H9 (cell line): ENCODE data around the gene SOWAHB. TPM values are rescaled to one million over a fixed set of nuclear protein-coding genes. Genes with fewer than 3 reads are reported as not detected.
A peak's percentile ranks its signal among the peaks of the same experiment; 100 is the strongest.

Experiments used
- DNase-seq: peaks from one replicate; pipeline ENCODE4 v3.0.0-alpha.2; 2017
- H2AFZ ChIP-seq: one replicate; pipeline ENCODE4 v1.6.1; 2013; ENCODE audit warnings: mild to moderate bottlenecking, low read length, control low read depth, moderate library complexity
- H2AK5ac ChIP-seq: 2 replicates; pipeline ENCODE4 v1.6.1; 2013; ENCODE audit warnings: low read length, control low read depth, mixed read lengths; ENCODE audit not compliant: insufficient read length
- H2BK120ac ChIP-seq: one replicate; pipeline ENCODE4 v1.6.1; 2013; ENCODE audit warnings: low read depth, mild to moderate bottlenecking, low read length, control low read depth, inconsistent platforms; ENCODE audit not compliant: poor library complexity, severe bottlenecking
- H2BK12ac ChIP-seq: 2 replicates; pipeline ENCODE4 v1.6.1; 2013; ENCODE audit warnings: low read length, control low read depth, mixed read lengths, low read depth; ENCODE audit not compliant: insufficient read length
- H2BK15ac ChIP-seq: 2 replicates; pipeline ENCODE4 v1.6.1; 2013; ENCODE audit warnings: low read depth, low read length, control low read depth
- H2BK20ac ChIP-seq: one replicate; pipeline ENCODE4 v1.6.1; 2013; ENCODE audit warnings: low read depth, mild to moderate bottlenecking, low read length, control low read depth, inconsistent platforms; ENCODE audit not compliant: poor library complexity, severe bottlenecking
- H2BK5ac ChIP-seq: 2 replicates; pipeline ENCODE4 v1.6.1; 2013; ENCODE audit warnings: low read length, control low read depth, mixed read lengths; ENCODE audit not compliant: insufficient read length
- H3K14ac ChIP-seq: 2 replicates; pipeline ENCODE4 v1.6.1; 2013; ENCODE audit warnings: low read length, control low read depth; ENCODE audit not compliant: insufficient read depth
- H3K18ac ChIP-seq: 2 replicates; pipeline ENCODE4 v1.6.1; 2013; ENCODE audit warnings: low read depth, mild to moderate bottlenecking, mixed read lengths, low read length, control low read depth; ENCODE audit not compliant: insufficient read length
- H3K23ac ChIP-seq: 2 replicates; pipeline ENCODE4 v1.6.1; 2013; ENCODE audit warnings: low read length, control low read depth, mixed read lengths, low read depth; ENCODE audit not compliant: insufficient read length
- H3K23me2 ChIP-seq: 2 replicates; pipeline ENCODE4 v1.6.1; 2013; ENCODE audit warnings: low read depth, mild to moderate bottlenecking, mixed read lengths, low read length, control low read depth; ENCODE audit not compliant: insufficient read length, poor library complexity, severe bottlenecking
- H3K27ac ChIP-seq: 2 replicates; pipeline ENCODE4 v1.5.1; 2013; ENCODE audit warnings: low read length, control low read depth, mixed read lengths, low read depth; ENCODE audit not compliant: insufficient read length
- H3K27me3 ChIP-seq: 2 replicates; pipeline ENCODE4 v1.6.1; 2013; ENCODE audit warnings: low read length, control low read depth, inconsistent platforms; ENCODE audit not compliant: insufficient read depth
- H3K4ac ChIP-seq: 2 replicates; pipeline ENCODE4 v1.6.1; 2013; ENCODE audit warnings: low read depth, mild to moderate bottlenecking, control low read depth, inconsistent platforms, low read length, moderate library complexity
- H3K4me1 ChIP-seq: 2 replicates; pipeline ENCODE4 v1.6.1; 2013; ENCODE audit warnings: low read length, control low read depth, inconsistent platforms; ENCODE audit not compliant: insufficient read depth
- H3K4me2 ChIP-seq: 2 replicates; pipeline ENCODE4 v1.6.1; 2013; ENCODE audit warnings: low read length, control low read depth, mixed read lengths; ENCODE audit not compliant: insufficient read length, insufficient read depth
- H3K56ac ChIP-seq: 2 replicates; pipeline ENCODE4 v1.6.1; 2013; ENCODE audit warnings: low read depth, mild to moderate bottlenecking, mixed read lengths, low read length, control low read depth; ENCODE audit not compliant: insufficient read length
- H3K79me1 ChIP-seq: 2 replicates; pipeline ENCODE4 v1.6.1; 2013; ENCODE audit warnings: low read depth, mild to moderate bottlenecking, moderate library complexity, low read length, control low read depth, inconsistent platforms; ENCODE audit not compliant: insufficient read depth, poor library complexity, severe bottlenecking
- H3K79me2 ChIP-seq: 2 replicates; pipeline ENCODE4 v1.6.1; 2013; ENCODE audit warnings: low read length, control low read depth, inconsistent platforms; ENCODE audit not compliant: insufficient read depth
- H3K9ac ChIP-seq: 2 replicates; pipeline ENCODE4 v1.6.1; 2013; ENCODE audit warnings: low read length, control low read depth, mixed read lengths; ENCODE audit not compliant: insufficient read length; ENCODE audit errors: extremely low read depth
- H3K9me3 ChIP-seq: one replicate; pipeline ENCODE4 v1.6.1; 2013; ENCODE audit warnings: low read depth, low read length, inconsistent platforms; ENCODE audit not compliant: control insufficient read depth
- H3T11ph ChIP-seq: one replicate; pipeline ENCODE4 v1.6.1; 2013; ENCODE audit warnings: mild to moderate bottlenecking, low read length, control low read depth, inconsistent platforms
- H4K20me1 ChIP-seq: one replicate; pipeline ENCODE4 v1.6.1; 2013; ENCODE audit not compliant: control insufficient read depth, insufficient read length, insufficient read depth
- H4K5ac ChIP-seq: 2 replicates; pipeline ENCODE4 v1.6.1; 2013; ENCODE audit warnings: low read depth, mild to moderate bottlenecking, mixed read lengths, low read length, control low read depth; ENCODE audit not compliant: insufficient read length
- H4K8ac ChIP-seq: replicated peaks from 2 replicates; pipeline ENCODE4 v1.6.1; 2013; ENCODE audit warnings: low read length, control low read depth, mixed read lengths, low read depth; ENCODE audit not compliant: insufficient read length
- H4K91ac ChIP-seq: 2 replicates; pipeline ENCODE4 v1.6.1; 2013; ENCODE audit warnings: low read depth, mild to moderate bottlenecking, moderate library complexity, mixed read lengths, low read length, control low read depth; ENCODE audit not compliant: insufficient read length
- H3K27ac Mint-ChIP-seq, 3 experiments: 2 replicates in 2 of 3; 3 replicates in 1 of 3; pipeline ENCODE4 v1.8.0; 2020 to 2021; ENCODE audit warnings: mixed read lengths in 3 of 3, mild to moderate bottlenecking in 1 of 3, moderate library complexity in 1 of 3
- H3K27me3 Mint-ChIP-seq: 2 replicates; pipeline ENCODE4 v1.8.0; 2021; ENCODE audit warnings: low read depth, mild to moderate bottlenecking, moderate library complexity, mixed read lengths
- H3K36me3 Mint-ChIP-seq, 3 experiments: 2 replicates in 2 of 3; 3 replicates in 1 of 3; pipeline ENCODE4 v1.8.0; 2020 to 2021; ENCODE audit warnings: low read depth in 3 of 3, mixed read lengths in 3 of 3; ENCODE audit not compliant: insufficient read depth in 1 of 3
- H3K4me1 Mint-ChIP-seq, 2 experiments: 2 replicates each; pipeline ENCODE4 v1.8.0; 2020; ENCODE audit warnings: mixed read lengths in 2 of 2
- H3K4me3 Mint-ChIP-seq, 2 experiments: 2 replicates in 1 of 2; 3 replicates in 1 of 2; pipeline ENCODE4 v1.8.0; 2020 to 2021; ENCODE audit warnings: mild to moderate bottlenecking in 2 of 2, mixed read lengths in 2 of 2, moderate library complexity in 1 of 2
- H3K9me3 Mint-ChIP-seq, 2 experiments: 2 replicates in 1 of 2; 3 replicates in 1 of 2; pipeline ENCODE4 v1.8.0; 2020; ENCODE audit warnings: mild to moderate bottlenecking in 2 of 2, mixed read lengths in 2 of 2, moderate library complexity in 1 of 2
- CTCF ChIP-seq: fragments of 200-600 bp; sonication (generic); conservative IDR thresholded peaks from 3 replicates; pipeline ENCODE4 v1.8.0; 2021; ENCODE audit warnings: antibody characterized with exemption, mild to moderate bottlenecking
- whole genome bisulfite sequencing: extraction: QIAGEN DNeasy Blood & Tissue Kit; methylation state at CpG from one replicate; pipeline ENCODE4 v1.1.7; 2013; ENCODE audit warnings: missing lambda C conversion rate, low lambda C conversion rate, mixed read lengths; ENCODE audit not compliant: insufficient read length; ENCODE audit errors: extremely low coverage; 5-methylcytosine and 5-hydroxymethylcytosine counted together
- total RNA-seq: library from RNA; stranded (reverse); gene quantifications from 2 replicates; pipeline ENCODE4 v1.2.1, GENCODE V29; 2021

SOWAHB gene
- total RNA-seq, 1 experiment from 2014 or later: 0.26 TPM

GRCh38 chr4:76896614-76897535 is 1.1 kb downstream of the SOWAHB start:
- Histone ChIP-seq H3K79me2 (no peaks in the 10 kb centered on the region), H3K4me1 (no peaks in the 10 kb centered on the region), H3K56ac (no peak overlapping the region), H2AK5ac (no peak overlapping the region), H2BK12ac (no peak overlapping the region), H3K14ac (no peak overlapping the region), H4K5ac (no peak overlapping the region), H2BK15ac (no peak overlapping the region), H3T11ph (no peak overlapping the region), H3K18ac (no peak overlapping the region), H4K20me1 (peaks cover 2% of the 10 kb centered on the region), H3K27me3 (peaks cover 27% of the 10 kb centered on the region), H3K79me1 (no peaks in the 10 kb centered on the region), H3K9ac (no peak overlapping the region), H2BK120ac (no peak overlapping the region), H2AFZ (no peak overlapping the region), H3K27ac (no peak overlapping the region), H2BK5ac (no peak overlapping the region), H3K4ac (no peak overlapping the region), H3K23me2 (peaks cover 18% of the 10 kb centered on the region), H2BK20ac (no peak overlapping the region), H3K4me2 (peak overlapping the region; percentile 70), H3K9me3 (no peaks in the 10 kb centered on the region), H4K91ac (no peak overlapping the region), H4K8ac (no peak overlapping the region), H3K23ac (no peak overlapping the region)
- Mint-ChIP-seq H3K27ac (no peak overlapping the region), H3K9me3 (peaks cover 0 to 2% of the 10 kb centered on the region in 2 experiments; a peak in 1 of 5 replicates), H3K27me3 (peaks cover 73% of the 10 kb centered on the region), H3K4me1 (peaks cover 16 to 22% of the 10 kb centered on the region in 2 experiments), H3K36me3 (no peaks in the 10 kb centered on the region), H3K4me3 (peak overlapping the region; percentile 54 to 71)
- DNase-seq: peak; percentile 62
- no peak for TF ChIP-seq CTCF
- no CpG with 5 or more reads among the region's 82 CpGs for WGBS
